Measurements from ENCODE around the gene FOXK1. TPM values are rescaled to one million over a fixed set of nuclear protein-coding genes. Genes with fewer than 3 reads are reported as not detected.
A peak's percentile ranks its signal among the peaks of the same experiment; 100 is the strongest.

The FOXK1 gene
- total and polyA plus RNA-seq, 9 of the 15 experiments (the other 6 are each of a cell fraction or from before 2014, with no cell fraction given) = 0.32 to 45.5 (median 8.1) TPM

- TF ChIP-seq MXI1 (IDR thresholded peaks at IDR 0.05; ENCODE audit: low read depth, low read length) = peak; percentile 45; the same call in 1 of the 2 replicates
- peak; percentile 89 to 90; a peak in 3 of 4 replicates for TF ChIP-seq SIN3A (IDR thresholded peaks at IDR 0.05; ENCODE audit: borderline replicate concordance in 2 of 2, control insufficient read depth in 1 of 2, low read depth in 2 of 2, low read length in 2 of 2)
- peak; percentile 99; the same call in 1 of the 2 replicates for TF ChIP-seq FOXP1 (CRISPR knock-in tag; IDR thresholded peaks at IDR 0.05)
- peak; percentile 94 for TF ChIP-seq SUPT5H (IDR thresholded peaks at IDR 0.05)
- TF ChIP-seq HNRNPLL (IDR thresholded peaks at IDR 0.05; ENCODE audit: low read depth, low read length, poor library complexity, severe bottlenecking) = peak; percentile 50
- peak; percentile 78 for TF ChIP-seq NCOR1 (IDR thresholded peaks at IDR 0.05)
- TF ChIP-seq ZNF75A (CRISPR knock-in tag; IDR thresholded peaks at IDR 0.05) = 0 out of 2 replicates have a peak, but pooled peaks have one; percentile 14
- peak; percentile 79 for TF ChIP-seq ZNF584 (CRISPR knock-in tag; IDR thresholded peaks at IDR 0.05; ENCODE audit: low read depth)
- no peak for TF ChIP-seq CUX1 (CRISPR knock-in tag; IDR thresholded peaks at IDR 0.05)
- TF ChIP-seq RAD21 (CRISPR knock-in tag; conservative IDR thresholded peaks at IDR 0.05 in 1 of 2, IDR thresholded peaks at IDR 0.05 in 1 of 2) = peak; percentile 29 to 40
- TF ChIP-seq BRCA1 (IDR thresholded peaks at IDR 0.05) = no peak
- TF ChIP-seq BRCA1 (CRISPR knock-in tag; IDR thresholded peaks at IDR 0.05) = peak; percentile 97
- TF ChIP-seq ETS1 (conservative IDR thresholded peaks at IDR 0.05; ENCODE audit: control insufficient read depth, low read depth, low read length) = peak; percentile 93
- no peak for TF ChIP-seq GABPB2 (CRISPR knock-in tag; conservative IDR thresholded peaks at IDR 0.05)
- TF ChIP-seq LCOR (CRISPR knock-in tag; IDR thresholded peaks at IDR 0.05) = peak; percentile 13; the same call in 1 of the 2 replicates
- TF ChIP-seq ZBTB11 (CRISPR knock-in tag; IDR thresholded peaks at IDR 0.05) = peak in 2 of 3 experiments; percentile 26 to 95; a peak in 4 of 6 replicates
These were observed 40.2 kb upstream of the FOXK1 start (continued) for GRCh38 chr7:4641667-4642467.

Data from K562 (cell line).